ENCODE results near the gene STK26.

DNA sequence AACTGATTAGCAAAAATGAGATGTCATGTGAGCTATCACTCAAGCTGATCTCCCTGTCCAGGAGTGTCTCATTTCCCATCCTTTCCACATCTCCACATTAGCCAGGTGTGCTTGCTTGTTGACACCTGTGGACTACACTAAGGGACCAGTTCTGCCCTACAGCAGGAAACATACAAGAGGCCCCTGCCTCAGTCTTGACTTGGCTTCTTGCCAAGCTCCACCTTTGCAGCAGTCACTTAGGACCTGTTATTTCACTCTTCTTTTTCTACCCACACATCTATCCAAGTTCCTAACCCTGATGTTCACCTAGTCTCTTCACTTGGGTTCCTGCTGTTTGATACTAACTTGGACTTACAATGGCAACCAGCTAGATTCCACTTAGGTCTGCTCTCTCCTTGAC is 91.5 kb downstream of the STK26 start:
- TF ChIP-seq CTCF (IDR thresholded peaks at IDR 0.05) (no peak), POLR2A (IDR thresholded peaks at IDR 0.05) (no peak)
